ENCODE data around the gene ALDH5A1. TPM values are rescaled to one million over a fixed set of nuclear protein-coding genes. Genes with fewer than 3 reads are reported as not detected.

ALDH5A1 gene
- 15.9 and 17.5 TPM in 2 replicates for total RNA-seq

DNA sequence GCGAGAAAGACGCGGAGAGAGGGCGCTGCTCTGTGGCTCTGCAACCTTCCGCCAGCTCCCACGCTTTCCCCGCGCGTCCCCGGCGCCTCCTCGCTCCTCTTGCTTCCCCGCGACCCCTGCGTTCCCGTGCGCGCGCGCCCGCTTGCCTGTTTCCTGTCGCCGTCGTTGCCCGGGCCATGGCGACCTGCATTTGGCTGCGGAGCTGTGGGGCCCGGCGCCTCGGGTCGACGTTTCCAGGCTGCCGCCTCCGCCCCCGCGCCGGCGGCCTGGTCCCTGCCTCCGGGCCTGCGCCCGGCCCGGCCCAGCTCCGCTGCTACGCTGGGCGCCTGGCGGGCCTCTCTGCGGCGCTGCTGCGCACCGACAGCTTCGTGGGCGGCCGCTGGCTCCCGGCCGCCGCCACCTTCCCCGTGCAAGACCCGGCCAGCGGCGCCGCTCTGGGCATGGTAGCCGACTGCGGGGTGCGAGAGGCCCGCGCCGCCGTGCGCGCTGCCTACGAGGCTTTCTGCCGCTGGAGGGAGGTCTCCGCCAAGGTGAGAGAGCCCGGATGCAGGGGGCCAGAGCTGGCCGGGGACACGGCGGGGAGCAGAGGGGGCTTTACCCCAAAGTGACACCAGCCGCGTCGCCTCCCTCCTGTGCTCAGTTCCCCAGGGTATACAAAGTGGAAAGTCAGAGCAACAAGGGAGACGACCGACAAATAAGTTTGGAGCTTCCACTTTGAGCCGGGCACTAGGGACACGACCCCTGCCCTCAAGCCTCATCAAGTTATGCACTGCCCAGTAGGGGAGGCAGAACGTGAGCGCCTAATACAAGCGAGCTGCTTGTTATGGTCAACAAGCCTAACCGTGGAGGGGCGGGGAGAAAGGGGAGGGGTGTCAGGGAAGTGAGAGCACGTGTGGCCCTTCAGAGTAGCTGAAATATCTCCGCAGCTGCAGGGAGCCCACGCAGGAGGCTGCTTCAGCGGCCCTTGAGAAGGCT, at the start of gene ALDH5A1:
TSS of gene ALDH5A1 (plus strand) at position 149 of the 975 bp plus-strand sequence. CDS start at position 177, 28 bp downstream.
- H3K27ac Mint-ChIP-seq: peak within 1 kb of the TSS; percentile 89
- ChIA-PET POLR2A (interaction anchor here (0.6 to 5.3 kb wide), 15 partner anchors 22 to 275 kb away, joined by 3 to 67 read pairs (median 5); partner anchors contain the start of genes ACOT13, C6orf62, KIAA0319 and TDP2), CTCF (interaction anchor here (0.7 to 6.5 kb wide), 21 partner anchors 14 to 271 kb away, joined by 3 to 60 read pairs (median 4); partner anchors contain the start of genes ACOT13, C6orf62, KIAA0319 and TDP2)
- intact Hi-C loops (cut with micrococcal nuclease): loop anchor here (1.0 to 10.0 kb wide), 9 partner anchors 22 to 280 kb away; partner anchors contain the start of genes GMNN, KIAA0319 and TDP2
- H3K4me1 Mint-ChIP-seq: peaks cover 33% of the 10 kb centered on the region
- TF ChIP-seq, protein P1, sequence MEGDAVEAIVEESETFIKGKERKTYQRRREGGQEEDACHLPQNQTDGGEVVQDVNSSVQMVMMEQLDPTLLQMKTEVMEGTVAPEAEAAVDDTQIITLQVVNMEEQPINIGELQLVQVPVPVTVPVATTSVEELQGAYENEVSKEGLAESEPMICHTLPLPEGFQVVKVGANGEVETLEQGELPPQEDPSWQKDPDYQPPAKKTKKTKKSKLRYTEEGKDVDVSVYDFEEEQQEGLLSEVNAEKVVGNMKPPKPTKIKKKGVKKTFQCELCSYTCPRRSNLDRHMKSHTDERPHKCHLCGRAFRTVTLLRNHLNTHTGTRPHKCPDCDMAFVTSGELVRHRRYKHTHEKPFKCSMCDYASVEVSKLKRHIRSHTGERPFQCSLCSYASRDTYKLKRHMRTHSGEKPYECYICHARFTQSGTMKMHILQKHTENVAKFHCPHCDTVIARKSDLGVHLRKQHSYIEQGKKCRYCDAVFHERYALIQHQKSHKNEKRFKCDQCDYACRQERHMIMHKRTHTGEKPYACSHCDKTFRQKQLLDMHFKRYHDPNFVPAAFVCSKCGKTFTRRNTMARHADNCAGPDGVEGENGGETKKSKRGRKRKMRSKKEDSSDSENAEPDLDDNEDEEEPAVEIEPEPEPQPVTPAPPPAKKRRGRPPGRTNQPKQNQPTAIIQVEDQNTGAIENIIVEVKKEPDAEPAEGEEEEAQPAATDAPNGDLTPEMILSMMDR (IDR thresholded peaks at IDR 0.05): peak; percentile 29
- no peaks in the 10 kb centered on the region for H3K27me3 Mint-ChIP-seq
- peak; percentile 75 for ATAC-seq (ENCODE audit: low read depth)
- H3K36me3 Mint-ChIP-seq (ENCODE audit: low read depth): peaks cover 23% of the 10 kb centered on the region
- peak within 1 kb of the TSS; percentile 86 for H3K4me3 Mint-ChIP-seq
- DNase-seq: peak; percentile 75
- H3K9me3 Mint-ChIP-seq: peaks cover 3% of the 10 kb centered on the region

DNA sequence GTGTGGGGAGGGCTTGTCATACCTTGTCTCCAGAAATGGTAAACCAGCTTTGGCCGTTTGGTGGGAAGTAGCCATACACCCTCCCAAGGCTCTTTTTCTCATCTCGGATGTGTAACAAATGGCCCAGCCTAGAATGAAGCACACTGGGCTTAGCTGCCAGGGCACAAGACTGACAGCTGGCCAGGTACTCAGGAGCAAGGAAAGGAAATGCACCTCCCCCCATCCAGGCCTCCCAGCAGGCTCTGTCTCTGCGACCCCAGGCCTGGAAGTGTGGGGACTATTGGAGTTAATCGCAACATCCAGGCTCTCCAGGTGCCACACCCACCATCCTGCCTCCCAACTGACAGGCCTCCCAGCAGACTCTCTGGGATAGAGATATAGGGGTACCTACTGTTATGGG, 49.1 kb upstream of the ALDH5A1 start:
- Mint-ChIP-seq H3K4me1 (no peaks in the 10 kb centered on the region), H3K4me3 (no peak overlapping the region), H3K9me3 (no peaks in the 10 kb centered on the region), H3K36me3 (ENCODE audit: low read depth) (peaks cover 4% of the 10 kb centered on the region), H3K27me3 (no peaks in the 10 kb centered on the region), H3K27ac (no peak overlapping the region)
- POLR2A ChIA-PET: no interaction called here
- CTCF ChIA-PET: no interaction called here
- intact Hi-C loops (cut with micrococcal nuclease): no loop called here
- DNase-seq (no peak), ATAC-seq (ENCODE audit: low read depth) (no peak)
- TF ChIP-seq, protein P1 (IDR thresholded peaks at IDR 0.05): no peak

DNA sequence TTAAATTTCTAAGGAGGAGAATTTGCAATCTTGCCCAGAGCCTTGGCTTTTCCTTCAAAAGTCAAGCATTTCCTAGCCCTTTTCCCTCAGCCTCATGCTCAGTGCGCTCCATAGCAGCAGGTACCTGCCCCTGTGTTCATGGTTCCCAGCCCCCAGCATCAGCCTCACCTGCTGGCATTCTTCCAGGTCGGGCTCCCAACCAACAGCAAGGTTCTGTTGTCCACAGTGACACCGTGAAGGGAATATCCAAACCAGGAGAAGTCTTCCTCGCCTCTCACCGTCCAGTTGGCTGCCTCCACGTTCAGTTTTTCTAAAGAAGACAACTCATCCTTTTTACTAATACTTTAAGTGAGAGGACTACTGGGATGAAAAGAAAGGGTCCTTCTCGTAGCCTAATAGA, 48.1 kb upstream of the ALDH5A1 start:
- no peak overlapping the region for H3K27ac Mint-ChIP-seq
- no peaks in the 10 kb centered on the region for H3K27me3 Mint-ChIP-seq
- H3K9me3 Mint-ChIP-seq: no peaks in the 10 kb centered on the region
- no peaks in the 10 kb centered on the region for H3K4me1 Mint-ChIP-seq
- CTCF ChIA-PET: no interaction called here
- ATAC-seq (ENCODE audit: low read depth) (no peak), DNase-seq (no peak)
- TF ChIP-seq, protein P1 (IDR thresholded peaks at IDR 0.05): no peak
- intact Hi-C loops (cut with micrococcal nuclease): no loop called here
- H3K4me3 Mint-ChIP-seq: no peak overlapping the region
- POLR2A ChIA-PET: no interaction called here
- peaks cover 4% of the 10 kb centered on the region for H3K36me3 Mint-ChIP-seq (ENCODE audit: low read depth)

DNA sequence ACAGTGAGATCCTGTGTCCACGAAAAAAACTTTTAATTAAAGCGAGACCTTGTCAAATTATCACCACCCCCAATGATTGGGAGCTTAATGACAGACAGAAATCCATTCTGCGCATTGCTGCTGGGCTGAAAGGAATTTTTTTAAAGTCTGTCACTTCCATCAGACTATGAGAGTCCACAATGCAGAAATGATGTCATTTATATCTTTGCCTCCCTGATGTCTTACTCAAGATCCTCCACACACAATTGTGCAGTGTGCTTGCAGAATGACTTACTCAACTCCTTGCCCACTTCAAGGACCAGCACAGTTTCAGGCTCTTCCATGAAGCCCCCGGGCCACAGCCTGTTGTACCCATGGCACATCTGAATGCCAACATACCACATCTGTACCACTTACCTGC, 46.4 kb upstream of the ALDH5A1 start:
- Mint-ChIP-seq H3K27ac (no peak overlapping the region), H3K36me3 (ENCODE audit: low read depth) (peaks cover 4% of the 10 kb centered on the region), H3K27me3 (no peaks in the 10 kb centered on the region), H3K9me3 (no peaks in the 10 kb centered on the region), H3K4me1 (no peaks in the 10 kb centered on the region), H3K4me3 (no peak overlapping the region)
- no peak for DNase-seq
- no peak for ATAC-seq (ENCODE audit: low read depth)
- ChIA-PET CTCF (no interaction called here), POLR2A (no interaction called here)
- intact Hi-C loops (cut with micrococcal nuclease): no loop called here
- TF ChIP-seq, protein P1 (IDR thresholded peaks at IDR 0.05): no peak

DNA sequence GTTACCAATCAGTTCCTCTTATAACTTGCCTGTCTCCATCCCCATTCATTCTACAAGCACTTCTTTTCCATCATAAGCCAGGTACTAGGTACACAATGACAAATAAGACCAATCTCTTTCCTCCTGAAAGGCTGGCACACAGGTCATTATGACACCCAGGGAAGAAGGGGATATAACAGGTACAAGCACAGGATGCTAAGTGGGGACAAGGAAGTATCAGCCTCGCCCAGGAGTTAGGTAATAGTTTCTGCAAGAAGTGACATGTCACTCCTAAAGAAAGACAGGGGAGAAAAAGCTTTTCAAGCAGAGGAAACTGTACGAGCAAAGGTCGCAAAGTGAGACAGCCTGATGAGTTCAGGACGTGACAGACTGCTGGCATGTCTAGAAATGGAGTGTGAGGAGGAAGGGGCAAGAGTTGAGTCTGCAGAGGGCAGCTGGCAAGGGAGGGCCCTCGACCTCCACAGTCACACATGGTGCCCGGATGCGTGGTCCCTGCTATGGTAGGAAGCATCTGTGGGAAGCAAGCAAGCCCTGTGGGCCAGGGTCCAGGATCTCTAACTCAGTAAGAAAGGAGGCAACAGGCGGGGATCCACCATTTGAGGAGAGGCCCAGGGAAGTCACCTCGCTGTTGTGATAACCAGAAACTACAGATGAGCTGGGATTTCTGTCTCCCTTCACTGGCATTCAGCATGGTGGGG, 45.8 kb upstream of the ALDH5A1 start:
- intact Hi-C loops (cut with micrococcal nuclease): no loop called here
- TF ChIP-seq, protein P1 (IDR thresholded peaks at IDR 0.05): no peak
- Mint-ChIP-seq H3K9me3 (no peaks in the 10 kb centered on the region), H3K4me3 (no peak overlapping the region), H3K27ac (no peak overlapping the region), H3K27me3 (no peaks in the 10 kb centered on the region), H3K36me3 (ENCODE audit: low read depth) (peaks cover 7% of the 10 kb centered on the region), H3K4me1 (no peaks in the 10 kb centered on the region)
- POLR2A ChIA-PET: no interaction called here
- DNase-seq (no peak), ATAC-seq (ENCODE audit: low read depth) (no peak)
- CTCF ChIA-PET: no interaction called here

Measured in activated B cell treated with CpG ODN at 0.5 μM for 24 hours (primary cell).